ENCODE data around the gene ATP10A.
A peak's percentile ranks its signal among the peaks of the same experiment; 100 is the strongest.

The ATP10A gene

DNA sequence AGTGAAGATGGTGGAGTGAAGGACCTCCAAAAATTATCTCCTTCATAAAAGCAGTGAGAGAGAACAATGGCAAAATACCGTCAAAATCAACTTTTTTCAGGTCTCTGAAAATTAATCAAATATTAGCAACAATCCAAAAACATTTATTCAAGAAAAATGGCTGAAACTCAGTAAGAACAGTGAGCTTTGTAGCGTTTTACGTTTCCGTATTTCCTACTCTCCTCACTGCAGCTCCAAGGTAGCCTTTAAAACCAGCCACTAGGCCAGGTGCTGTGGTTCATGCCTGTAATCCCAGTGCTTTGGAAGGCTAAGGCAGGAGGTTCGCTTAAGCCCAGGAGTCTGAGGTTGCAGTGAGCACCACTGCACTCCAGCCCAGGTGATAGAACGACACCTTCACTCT lies 38.5 kb downstream of the ATP10A start:
- DNase-seq = no peak

DNA sequence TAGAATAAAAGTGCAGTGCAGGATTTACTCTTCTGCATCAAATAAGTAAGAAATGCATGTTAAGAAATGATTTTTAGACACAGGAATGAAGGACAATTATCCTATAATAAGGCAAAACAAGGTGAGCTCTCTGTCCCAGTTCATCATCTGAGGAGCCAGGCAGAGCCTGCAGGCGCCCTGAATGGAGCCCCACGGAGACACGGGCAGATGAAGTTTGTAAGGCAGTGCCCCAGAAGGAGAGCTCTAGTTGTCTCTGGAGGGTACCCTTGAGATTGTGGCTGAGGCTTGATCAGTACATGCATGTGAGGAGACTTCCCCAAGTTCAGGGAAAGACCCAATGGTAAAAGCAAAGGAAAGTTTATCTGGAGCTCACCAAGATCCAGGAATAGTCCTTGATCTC lies 50.3 kb downstream of the ATP10A start:
- DNase-seq = no peak

DNA sequence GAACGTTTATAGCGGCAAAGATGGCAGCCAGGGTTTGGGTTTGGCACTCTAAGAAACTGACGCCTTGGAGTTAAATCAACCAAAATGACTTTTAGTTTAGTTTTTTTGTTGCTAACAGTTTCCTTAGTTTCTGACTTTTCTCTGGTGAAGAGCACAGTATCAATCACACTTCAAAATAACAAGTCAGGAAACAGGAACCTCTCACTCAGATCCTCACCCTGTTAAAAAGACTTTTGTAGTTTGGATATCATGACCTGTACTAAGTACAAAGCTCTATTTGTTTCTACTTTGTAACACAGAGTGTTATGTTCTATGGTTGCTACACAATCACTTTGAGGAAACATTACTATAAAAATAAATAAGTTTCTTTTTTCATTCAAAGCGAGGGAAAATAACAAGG lies 51.1 kb downstream of the ATP10A start:
- no peak for DNase-seq

DNA sequence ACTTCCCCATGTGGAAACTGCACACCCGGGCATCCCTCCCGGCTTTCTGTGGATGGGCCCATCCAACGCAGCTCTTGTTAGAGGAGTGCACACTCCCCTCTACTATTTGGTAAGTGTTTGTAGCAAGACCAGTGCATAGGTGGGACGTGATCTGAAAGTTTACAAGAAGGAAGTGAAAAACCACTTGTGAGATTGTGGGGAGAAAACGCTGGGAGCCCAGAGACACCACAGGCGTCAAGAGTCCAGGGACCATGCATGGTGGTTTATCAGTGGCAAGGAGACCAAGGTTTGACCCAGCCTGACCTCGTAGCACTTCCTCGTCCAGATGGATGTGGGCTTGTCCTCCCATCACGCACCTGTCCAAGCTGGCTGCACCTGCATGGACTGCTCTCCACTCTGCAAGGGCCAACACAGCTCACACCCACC lies 51.6 kb downstream of the ATP10A start:
- peak; percentile 20 for DNase-seq

DNA sequence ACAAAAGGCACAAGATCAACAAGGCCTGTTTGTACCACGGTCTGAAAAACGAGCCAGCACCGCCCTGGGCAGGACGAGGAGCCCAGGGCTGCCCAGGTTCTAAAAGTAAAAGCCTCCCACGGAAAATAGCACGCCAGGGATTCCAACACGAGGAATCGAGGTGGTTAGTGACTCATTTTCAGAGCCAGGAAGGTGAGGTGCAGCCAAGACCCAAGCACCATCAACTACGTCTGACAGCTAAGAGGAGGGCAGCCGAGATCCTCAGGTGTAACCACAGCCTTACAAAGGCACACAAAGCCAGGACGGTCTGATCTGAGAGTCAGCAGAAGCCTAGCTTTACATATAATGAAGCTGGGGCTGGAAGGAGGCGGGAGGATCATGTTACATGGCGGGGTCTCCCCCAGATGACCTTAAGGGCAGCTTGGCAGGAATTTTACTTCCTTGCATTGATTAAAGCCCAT lies 52.5 kb downstream of the ATP10A start:
- DNase-seq = peak; percentile 19

DNA sequence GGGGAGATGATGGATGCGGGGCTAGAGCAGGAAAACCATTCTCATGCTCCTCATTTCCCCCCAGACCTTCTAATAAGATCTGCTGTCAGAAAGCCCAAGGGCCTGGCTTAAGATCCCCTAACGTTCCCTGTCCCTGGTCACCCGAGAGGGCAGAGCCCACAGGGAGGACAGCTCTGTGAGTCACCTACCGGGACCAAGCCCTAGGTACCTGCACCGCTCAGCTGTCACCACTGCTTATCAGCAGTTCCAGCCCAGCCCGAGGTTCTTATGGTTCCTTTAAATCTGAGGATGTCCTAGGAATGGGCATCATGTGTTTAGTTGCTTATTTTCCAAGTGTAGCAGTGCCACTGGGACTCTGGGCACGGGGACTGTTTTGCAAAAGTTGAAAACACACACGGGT lies 53.0 kb downstream of the ATP10A start:
- DNase-seq = no peak

DNA sequence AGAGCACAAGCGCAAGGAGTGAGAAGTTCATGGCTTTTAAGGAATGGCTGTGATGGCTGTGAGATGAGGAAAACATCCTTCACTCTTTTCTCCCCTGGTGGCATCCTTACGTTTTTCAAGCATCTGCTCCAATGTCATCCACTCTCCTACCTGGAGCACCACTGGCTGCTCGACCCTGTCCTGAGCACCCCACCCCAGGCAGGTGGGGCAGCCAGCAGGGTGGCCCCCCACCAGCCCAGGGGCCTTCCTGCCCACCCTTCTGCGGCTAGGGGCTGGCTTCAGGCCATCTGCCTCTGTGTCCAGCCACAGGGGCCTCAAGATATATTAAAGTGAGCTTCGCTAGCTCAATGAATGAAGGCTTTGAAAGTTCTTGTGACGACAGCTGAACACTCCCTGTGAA lies 56.1 kb downstream of the ATP10A start:
- DNase-seq = no peak

DNA sequence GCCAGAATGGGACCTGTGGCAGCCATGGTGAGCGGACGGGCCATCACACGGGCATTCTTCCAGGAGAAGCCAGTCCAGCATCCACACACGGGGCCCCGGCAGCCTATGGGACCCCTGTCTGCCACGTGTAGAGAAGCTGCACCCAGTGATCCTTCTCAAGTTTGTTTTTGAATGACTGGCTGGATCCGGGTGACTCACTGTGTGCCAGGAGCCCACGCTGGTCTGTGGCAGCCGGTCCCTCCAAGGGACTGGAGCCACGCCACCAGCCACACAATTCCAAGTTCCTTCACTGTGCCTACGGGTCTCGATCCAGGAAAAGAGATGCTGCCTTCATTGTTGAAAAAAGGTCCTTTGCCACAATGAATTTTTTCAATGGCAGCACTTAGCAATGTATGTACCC lies 58.1 kb downstream of the ATP10A start:
- DNase-seq = no peak

DNA sequence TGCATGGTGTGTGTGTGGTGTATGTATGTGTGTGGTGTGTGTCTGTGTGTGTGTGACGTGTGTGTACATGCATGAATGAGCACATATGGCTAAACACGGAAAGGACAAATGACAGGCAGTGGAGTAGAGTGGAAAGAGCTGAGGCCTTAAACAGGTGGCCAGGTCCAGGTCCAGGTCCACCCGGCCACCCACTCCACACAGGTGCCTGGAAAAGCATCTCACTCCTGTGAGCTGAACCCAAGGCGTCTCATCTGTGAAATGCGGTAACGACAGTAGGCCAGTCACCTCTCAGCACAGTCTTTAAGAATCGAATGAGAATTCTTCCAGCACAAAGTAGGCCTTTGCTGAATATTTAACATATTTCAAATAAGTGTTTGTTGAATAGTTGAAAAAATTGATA lies 58.7 kb downstream of the ATP10A start:
- no peak for DNase-seq

DNA sequence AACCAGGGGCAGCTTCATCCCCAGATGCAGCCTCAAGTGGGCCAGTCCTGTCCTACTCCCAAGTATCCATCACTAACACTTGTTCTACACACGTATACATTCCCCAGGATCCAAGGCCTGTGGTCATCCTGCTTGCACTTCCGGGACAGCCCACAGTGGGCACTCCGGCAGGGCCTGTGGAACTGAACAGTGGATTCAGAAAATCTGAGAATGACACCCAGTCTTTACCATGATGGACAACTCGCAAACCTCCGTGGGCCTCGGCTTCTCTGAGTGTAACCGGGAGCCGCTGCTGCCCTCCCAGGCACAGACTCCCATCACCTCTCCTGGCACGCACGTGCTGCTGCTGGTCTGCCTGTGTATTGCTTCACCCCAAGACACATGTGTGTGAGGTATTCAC lies 59.6 kb downstream of the ATP10A start:
- DNase-seq = no peak

DNA sequence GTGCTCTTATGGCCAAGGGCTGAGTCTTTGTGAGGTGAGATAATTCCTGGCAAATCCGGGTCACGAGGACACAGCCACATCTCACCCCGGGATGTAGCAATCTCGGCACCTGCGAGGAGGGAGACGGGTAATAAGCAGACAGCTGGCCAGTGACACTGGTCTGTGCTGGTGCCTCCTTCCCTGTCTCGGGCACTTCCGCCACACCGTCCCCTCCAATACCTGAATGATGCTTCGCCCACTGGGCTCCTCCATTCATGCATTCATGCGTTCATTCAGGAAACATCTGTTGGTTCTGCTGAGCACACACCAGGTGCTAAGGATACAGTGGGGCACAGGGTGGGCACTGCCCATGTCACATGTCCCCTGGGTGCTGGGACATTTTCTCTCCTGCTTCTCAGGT lies 60.1 kb downstream of the ATP10A start:
- no peak for DNase-seq

DNA sequence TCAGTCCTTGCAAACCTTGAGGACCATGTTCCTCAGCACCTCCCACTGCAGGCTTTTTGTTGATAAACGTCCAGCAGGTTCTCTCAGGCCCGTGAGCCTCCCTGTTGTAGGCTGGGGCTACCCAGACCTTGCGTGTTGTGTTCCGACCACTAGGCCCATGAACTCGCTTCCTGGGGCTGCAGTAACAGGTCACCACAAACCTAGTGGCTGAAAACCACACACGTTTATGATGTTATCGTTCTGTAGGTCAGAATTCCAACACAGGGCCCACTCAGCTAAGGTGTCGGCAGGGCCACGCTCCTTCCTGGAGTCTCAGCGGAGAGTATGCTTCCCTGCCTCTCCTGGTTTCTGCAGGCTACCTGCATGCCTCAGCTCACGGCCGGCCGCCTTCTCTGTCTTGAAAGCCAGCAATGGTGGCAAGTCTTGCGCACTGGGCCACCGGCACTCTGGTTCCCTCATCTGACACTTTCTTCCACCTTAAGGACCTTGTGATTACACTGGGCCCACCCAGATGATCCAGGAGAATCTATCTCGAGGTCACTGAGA lies 60.8 kb downstream of the ATP10A start:
- no peak for DNase-seq

DNA sequence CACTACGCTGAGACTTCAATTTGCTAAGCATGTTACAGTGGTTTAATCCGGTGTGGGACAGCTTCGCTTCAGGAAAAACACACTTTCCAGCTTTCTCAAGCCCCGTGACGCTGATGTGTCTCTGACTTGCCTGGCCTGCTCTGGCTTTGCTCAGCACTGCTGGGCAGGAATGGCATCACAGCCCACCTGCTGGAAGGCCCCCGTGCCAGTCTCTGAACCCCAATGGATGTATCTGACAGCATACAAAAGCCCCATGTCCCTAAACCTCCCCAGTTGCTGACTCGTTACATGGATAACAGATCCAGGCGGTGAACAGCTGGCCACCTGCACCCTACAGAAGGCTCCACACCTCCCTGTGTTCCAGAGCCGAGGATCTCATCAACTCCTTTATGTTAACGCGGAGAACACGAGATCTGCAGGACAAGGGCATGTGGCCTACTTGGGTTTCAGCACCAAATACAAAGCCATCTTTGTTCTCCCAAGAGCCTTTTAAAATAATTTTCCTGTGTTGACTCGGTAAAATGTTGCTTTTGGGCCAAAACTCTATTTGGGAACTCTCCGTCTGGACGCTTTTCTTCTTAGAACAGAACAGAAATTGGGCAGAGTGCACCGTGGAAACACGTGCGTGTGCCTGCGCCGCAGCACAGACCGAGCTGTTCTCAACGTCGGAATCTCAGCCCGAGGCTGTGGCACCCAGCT lies 61.4 kb downstream of the ATP10A start:
- no peak for DNase-seq

DNA sequence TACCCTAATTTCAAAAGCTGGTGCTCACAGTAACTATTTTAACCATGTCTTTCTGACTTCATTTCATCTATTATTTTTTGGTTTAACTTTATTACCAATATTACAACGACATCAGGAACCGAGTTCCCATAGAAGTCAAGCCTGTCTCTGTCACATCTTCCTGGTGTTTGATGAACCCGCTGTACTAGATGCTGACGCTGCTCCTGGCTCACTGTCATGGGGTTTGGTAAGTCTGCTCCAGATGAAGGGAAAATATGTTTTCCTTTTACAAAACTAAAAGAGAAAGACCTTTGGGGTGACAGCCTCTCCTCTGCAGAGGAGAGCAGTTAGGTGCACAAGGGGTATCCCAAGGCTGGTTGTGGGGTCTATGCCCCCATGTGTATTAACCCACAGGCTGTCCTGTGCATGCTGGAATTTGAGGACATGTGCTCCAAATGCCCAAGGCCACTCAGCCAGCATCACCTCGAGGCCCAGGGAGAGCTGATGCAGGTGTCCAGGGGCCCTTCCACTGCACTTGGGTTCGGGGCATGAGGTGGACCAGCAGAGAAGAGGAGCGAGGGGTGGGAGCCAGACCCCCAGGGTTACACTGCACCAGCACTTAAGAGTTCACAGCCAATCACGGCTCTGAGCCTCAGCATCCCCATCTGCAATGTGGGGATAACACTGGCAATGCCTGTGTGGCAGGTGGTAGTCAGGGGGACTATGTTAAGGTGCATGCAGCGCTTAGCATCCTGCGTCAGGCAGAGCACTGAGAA lies 62.2 kb downstream of the ATP10A start:
- DNase-seq = no peak

DNA sequence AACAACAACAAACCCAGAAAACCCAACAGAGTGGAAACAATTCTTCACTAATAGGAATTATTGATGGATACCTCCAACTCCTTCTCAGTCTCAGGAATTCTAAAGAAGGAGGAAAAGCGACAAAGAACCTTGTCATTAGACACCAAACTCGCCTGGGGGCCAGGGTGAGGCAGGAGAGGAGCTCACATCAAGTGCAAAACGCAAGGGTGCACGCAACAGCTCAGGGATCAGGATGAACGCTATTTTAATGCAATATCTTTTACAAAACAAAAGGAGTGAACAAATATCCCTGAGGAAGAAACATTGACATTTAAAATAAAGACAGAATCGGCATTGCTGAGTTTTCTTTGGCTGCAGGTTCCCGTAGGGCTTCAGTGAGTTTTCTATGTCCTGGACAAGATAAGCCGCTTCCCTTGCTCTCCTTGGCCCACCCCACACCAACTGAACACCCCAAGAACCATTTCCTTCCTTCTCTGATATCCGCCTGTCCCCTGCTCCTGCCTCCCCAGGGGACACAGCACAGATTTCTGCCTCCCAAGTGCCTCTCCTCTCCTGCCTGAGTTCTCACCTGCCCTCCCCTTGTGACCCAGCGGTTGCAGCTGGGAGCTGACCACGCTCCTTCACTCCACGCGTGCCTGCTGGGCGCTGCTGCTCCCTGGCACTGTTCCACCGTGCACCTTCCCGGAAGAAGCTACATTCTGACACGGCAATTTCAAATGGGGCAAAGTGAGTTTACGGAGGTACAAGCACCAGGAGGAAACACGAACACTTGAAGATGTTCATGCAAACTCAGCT lies 63.0 kb downstream of the ATP10A start:
- no peak for DNase-seq

DNA sequence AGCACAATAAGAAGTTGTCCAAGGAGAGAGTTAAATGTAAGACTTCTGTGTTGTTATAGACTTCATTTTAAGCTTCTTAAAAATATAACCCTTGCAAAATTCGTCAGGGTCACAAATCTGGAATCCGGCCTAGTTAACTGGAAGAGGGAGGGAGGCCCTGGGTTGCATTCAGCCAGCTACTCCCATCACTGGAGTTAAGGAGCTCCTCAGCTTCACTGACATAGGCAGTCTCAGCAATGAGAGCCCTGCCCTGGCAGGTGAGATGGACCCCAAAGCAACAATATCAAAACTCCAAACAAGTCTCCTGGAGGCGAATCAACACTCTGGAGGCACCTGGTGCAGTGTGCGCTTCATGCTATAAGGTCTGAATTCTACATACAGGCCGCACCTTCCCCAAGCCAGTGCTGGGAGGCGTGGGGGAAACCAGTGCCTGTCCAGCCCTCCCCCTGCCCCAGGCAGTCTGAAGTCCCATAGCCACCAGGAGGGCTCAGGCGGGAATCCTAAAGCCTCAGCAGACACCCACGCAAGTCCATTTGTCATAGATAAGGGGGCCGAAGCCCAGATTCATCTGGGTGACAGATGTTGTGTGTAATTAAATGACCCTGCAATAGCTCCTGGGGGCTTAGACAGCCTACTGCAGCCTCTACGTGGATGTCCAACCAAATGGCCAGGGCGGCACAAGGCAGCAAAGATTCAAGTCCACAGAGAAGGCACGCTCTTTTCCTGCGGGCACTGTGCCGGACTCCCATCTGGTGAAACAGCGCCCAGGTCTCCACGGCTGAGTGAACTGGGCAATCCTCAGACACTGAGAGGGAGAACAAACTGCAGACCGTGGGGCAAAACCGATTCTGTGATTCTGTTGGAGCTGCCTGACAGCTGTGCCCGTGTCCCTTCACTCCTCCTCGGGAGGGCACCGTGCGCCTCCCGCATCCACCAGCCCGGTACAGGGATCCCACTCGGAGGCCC lies 64.9 kb downstream of the ATP10A start:
- DNase-seq = no peak

DNA sequence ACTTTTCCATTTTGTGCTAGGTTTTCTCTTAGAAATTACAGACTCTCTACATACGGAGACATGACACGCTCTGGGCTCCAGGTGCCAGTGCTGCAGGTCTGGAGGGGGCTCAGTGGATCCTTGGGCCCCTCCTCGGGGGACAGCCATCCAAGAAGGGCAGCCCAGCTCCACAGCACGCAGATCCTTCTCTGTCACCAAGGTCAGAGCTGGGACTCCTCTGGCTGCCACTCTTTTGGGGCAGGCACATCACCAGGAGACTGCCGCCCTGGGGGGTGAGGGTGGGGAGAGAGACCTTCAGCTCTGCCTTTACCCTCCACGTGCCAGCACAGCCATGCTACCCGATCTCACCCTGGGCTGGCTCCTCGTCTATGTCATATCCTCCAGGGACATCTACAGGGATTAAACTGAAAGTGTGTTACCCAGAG lies 65.6 kb downstream of the ATP10A start:
- DNase-seq = no peak

DNA sequence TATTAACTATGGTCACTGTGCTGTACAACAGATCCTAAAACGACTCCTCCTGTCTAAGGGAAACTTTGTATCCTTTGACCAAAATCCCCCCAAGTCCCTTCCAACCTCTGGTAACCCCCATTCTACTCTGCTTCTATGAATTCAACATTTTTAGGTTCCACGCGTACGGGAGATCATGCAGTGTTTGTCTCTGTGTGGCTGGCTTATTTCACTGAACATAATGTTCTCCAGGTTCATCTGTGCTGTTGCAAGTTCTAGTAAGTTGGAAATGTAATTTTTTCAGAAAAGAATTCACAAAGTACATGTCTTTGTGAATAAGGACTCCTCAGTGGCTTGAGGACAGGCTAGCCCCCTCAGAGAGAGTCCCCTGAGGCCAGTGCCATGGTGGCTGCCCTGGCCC lies 66.1 kb downstream of the ATP10A start:
- DNase-seq = no peak

DNA sequence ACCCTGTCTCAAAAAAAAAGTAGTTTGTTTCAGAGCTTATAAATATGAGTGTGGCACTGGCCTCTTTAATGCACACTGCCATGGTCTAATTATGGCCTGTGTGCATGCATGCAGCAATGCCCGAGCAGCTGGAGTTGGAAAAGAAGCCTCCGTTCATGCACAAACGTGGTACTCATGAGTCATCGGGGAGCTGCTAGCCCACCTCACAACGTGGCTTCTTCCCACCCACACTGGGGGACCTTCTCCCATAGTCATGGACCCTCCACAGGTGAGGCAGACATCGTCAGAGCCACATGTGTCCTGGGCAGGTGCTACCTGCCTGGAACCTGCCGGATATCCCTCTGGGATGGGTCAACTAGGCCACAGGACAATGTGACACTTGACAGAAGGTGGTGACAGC lies 66.7 kb downstream of the ATP10A start:
- no peak for DNase-seq

DNA sequence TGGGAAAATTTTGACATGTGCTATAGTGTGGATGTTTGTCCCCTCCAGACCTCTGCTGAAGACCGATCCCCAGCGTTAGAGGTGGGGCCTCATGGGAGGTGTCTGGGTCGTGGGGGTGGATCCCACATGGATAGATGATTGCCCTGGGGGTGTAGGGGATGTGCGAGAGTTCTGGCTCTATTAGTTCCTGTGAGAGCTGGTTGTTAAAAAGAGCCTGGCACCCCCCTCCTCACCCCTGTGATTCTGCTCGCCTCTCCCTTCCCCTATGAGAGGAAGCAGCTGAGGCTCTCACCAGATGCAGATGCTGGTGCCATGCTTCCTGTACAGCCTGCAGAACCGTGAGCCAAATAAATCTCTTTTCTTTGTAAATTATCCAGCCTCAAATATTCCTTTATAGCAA lies 67.4 kb downstream of the ATP10A start:
- no peak for DNase-seq

DNA sequence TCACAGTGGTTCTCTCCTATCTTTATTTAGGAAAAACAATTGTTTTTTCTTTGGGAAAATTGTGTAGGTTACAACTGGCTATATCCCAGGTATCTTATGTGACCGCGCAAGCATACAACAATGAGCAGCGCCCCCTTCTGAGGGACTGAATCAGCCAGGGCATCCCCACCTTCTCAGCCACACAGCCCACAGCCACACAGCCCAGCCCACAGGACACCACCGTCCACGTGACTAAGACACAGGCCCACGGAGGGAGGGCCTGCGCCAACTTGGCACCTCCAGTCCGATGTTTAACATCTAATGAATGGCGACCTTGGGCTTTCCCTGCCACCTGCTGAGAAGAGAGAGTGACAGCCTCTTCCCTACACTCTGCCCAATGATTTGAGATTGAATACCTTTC lies 68.1 kb downstream of the ATP10A start:
- no peak for DNase-seq

DNA sequence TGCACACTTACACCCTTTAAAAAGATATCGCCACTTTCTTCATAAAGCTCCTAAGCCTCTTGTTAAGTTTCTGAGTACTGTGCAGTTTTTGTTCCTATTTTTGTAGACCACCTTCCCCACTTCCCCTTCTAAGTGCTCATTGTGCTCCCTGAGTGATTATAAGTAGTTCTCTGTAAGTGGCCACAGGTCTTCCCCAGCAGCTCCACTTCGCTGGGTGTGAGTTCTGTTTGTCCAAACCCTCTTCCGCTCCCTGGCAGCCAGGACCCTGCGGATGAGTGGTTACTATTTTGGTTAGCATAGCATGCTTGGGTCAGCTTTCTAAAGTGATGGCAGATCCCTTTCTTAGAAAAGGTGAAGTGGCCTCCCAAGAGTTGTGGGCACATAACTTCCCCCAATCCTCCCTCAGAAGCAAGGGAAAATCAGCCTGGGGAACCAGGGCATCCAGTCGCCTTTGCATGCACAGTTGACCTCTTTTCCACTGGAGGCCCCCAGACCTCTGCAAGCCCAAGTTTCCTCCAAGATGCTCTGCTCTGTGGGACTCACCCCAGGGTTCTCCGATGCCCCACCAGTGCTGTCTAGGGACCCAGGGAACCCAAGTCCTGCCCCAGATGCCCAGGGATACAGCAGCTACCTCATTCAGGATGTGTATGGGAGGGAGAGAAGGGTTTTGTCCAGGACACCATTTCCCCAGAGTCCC lies 69.6 kb downstream of the ATP10A start:
- peak; percentile 11 for DNase-seq
